Calu3 (cell line): ENCODE measurements around the gene DDX54. TPM values are rescaled to one million over a fixed set of nuclear protein-coding genes. Genes with fewer than 3 reads are reported as not detected.
A peak's percentile ranks its signal among the peaks of the same experiment; 100 is the strongest.

Source experiments
- BruUV-seq: library from RNA; stranded (reverse); fragments of 400-500 nt; replicated peaks from 2 replicates; lab custom pipeline; 2021; lab: Mats Ljungman, UMichigan
- CTCF ChIA-PET: fragments of 300-600 bp; sonication (Branson Sonifier 250); formaldehyde crosslinking; loops from one replicate; lab custom pipeline; 2022; ENCODE audit warnings: antibody characterized with exemption; lab: Charles Lee
- DNase-seq: peaks from one replicate; pipeline ENCODE4 v3.0.0; 2022
- H3K27ac Mint-ChIP-seq: one replicate; pipeline ENCODE4 v1.8.0; 2022; ENCODE audit warnings: mixed read lengths; ENCODE audit not compliant: unreplicated experiment
- H3K27me3 Mint-ChIP-seq: one replicate; pipeline ENCODE4 v1.8.0; 2022; ENCODE audit warnings: mixed read lengths; ENCODE audit not compliant: unreplicated experiment
- H3K36me3 Mint-ChIP-seq: one replicate; pipeline ENCODE4 v1.8.0; 2022; ENCODE audit warnings: mild to moderate bottlenecking, moderate library complexity, mixed read lengths; ENCODE audit not compliant: insufficient read depth, unreplicated experiment
- H3K4me1 Mint-ChIP-seq: one replicate; pipeline ENCODE4 v1.8.0; 2022; ENCODE audit warnings: mild to moderate bottlenecking, low read depth, mixed read lengths; ENCODE audit not compliant: unreplicated experiment
- H3K4me3 Mint-ChIP-seq: one replicate; pipeline ENCODE4 v1.8.0; 2022; ENCODE audit warnings: mild to moderate bottlenecking, low read depth, moderate library complexity, mixed read lengths; ENCODE audit not compliant: unreplicated experiment
- H3K9me3 Mint-ChIP-seq: one replicate; pipeline ENCODE4 v1.8.0; 2022; ENCODE audit warnings: low read depth, mixed read lengths; ENCODE audit not compliant: unreplicated experiment
- intact Hi-C: fragments of 100-400 bp; cut with micrococcal nuclease; formaldehyde crosslinking; loops from one replicate; pipeline ENCODE4 v1.10.0; 2022; ENCODE audit not compliant: unreplicated experiment
- total RNA-seq: library from RNA; stranded (reverse); gene quantifications from 2 replicates; pipeline ENCODE4 v1.2.3, GENCODE V29; 2022
- TF ChIP-seq, protein P1 (sequence below): fragments of 200-600 bp; IDR thresholded peaks from one replicate; pipeline ENCODE4 v1.8.0; 2022; ENCODE audit warnings: antibody characterized with exemption; ENCODE audit not compliant: unreplicated experiment

Gene DDX54
- total RNA-seq, 1 experiment from 2014 or later: 104 TPM

GRCh38 chr12:113151655-113152054, 33.6 kb downstream of the DDX54 start:
- Mint-ChIP-seq H3K36me3 (peaks cover 35% of the 10 kb centered on the region), H3K4me1 (peaks cover 30% of the 10 kb centered on the region), H3K27me3 (no peaks in the 10 kb centered on the region), H3K27ac (no peak overlapping the region), H3K4me3 (peak overlapping the region; percentile 98), H3K9me3 (no peaks in the 10 kb centered on the region)
- intact Hi-C loops: loop anchor here (2.0 to 5.0 kb wide), 2 partner anchors 17 to 159 kb away; partner anchors contain the start of gene RASAL1
- CTCF ChIA-PET: interaction anchor here (1.8 to 5.9 kb wide), 2 partner anchors 15 to 23 kb away, joined by 8 to 108 read pairs; partner anchors contain the start of gene RASAL1
- DNase-seq: no peak
- no TSS peak for BruUV-seq
- TF ChIP-seq, protein P1, sequence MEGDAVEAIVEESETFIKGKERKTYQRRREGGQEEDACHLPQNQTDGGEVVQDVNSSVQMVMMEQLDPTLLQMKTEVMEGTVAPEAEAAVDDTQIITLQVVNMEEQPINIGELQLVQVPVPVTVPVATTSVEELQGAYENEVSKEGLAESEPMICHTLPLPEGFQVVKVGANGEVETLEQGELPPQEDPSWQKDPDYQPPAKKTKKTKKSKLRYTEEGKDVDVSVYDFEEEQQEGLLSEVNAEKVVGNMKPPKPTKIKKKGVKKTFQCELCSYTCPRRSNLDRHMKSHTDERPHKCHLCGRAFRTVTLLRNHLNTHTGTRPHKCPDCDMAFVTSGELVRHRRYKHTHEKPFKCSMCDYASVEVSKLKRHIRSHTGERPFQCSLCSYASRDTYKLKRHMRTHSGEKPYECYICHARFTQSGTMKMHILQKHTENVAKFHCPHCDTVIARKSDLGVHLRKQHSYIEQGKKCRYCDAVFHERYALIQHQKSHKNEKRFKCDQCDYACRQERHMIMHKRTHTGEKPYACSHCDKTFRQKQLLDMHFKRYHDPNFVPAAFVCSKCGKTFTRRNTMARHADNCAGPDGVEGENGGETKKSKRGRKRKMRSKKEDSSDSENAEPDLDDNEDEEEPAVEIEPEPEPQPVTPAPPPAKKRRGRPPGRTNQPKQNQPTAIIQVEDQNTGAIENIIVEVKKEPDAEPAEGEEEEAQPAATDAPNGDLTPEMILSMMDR: no peak

- peaks cover 32% of the 10 kb centered on the region for H3K36me3 Mint-ChIP-seq
- intact Hi-C loops: loop anchor here (5.0 kb wide), 1 partner anchor 157 kb away; no protein-coding TSS in a partner anchor
- H3K4me3 Mint-ChIP-seq: peak within 1 kb of the TSS; percentile 31
- TF ChIP-seq, protein P1: peak; percentile 34
- H3K27ac Mint-ChIP-seq: peak within 1 kb of the TSS; percentile 76
- DNase-seq: peak; percentile 96
- TSS peak; percentile 23 for BruUV-seq
- H3K9me3 Mint-ChIP-seq: no peaks in the 10 kb centered on the region
- H3K27me3 Mint-ChIP-seq: no peaks in the 10 kb centered on the region
- CTCF ChIA-PET: interaction anchor here (0.8 to 5.9 kb wide), 3 partner anchors 13 to 156 kb away, joined by 4 to 108 read pairs (median 5); partner anchors contain the start of gene RASAL1
- H3K4me1 Mint-ChIP-seq: peaks cover 43% of the 10 kb centered on the region
These were observed 35.7 kb downstream of the DDX54 start, which contains the start of gene CFAP73 for GRCh38 chr12:113149361-113150150. CFAP73 (plus strand) TSS chr12:113149724; CDS start chr12:113149858, 134 bp downstream.

- no peak overlapping the region for H3K27ac Mint-ChIP-seq
- H3K4me3 Mint-ChIP-seq: no peak overlapping the region
- BruUV-seq: no TSS peak
- intact Hi-C loops: no loop called here
- H3K9me3 Mint-ChIP-seq: no peaks in the 10 kb centered on the region
- H3K36me3 Mint-ChIP-seq: peaks cover 26% of the 10 kb centered on the region
- CTCF ChIA-PET: no interaction called here
- no peaks in the 10 kb centered on the region for H3K27me3 Mint-ChIP-seq
- H3K4me1 Mint-ChIP-seq: peaks cover 44% of the 10 kb centered on the region
- TF ChIP-seq, protein P1: no peak
- DNase-seq: no peak
These were observed 38.3 kb downstream of the DDX54 start for GRCh38 chr12:113146999-113147398.

- H3K9me3 Mint-ChIP-seq: no peaks in the 10 kb centered on the region
- peak overlapping the region; percentile 17 for H3K27ac Mint-ChIP-seq
- TF ChIP-seq, protein P1: no peak
- no peak overlapping the region for H3K4me3 Mint-ChIP-seq
- CTCF ChIA-PET: interaction anchor here (0.6 to 0.7 kb wide), 3 partner anchors 76 to 1429 kb away, joined by 4 to 5 read pairs (median 5); no protein-coding TSS in a partner anchor
- H3K4me1 Mint-ChIP-seq: peaks cover 43% of the 10 kb centered on the region
- intact Hi-C loops: no loop called here
- no TSS peak for BruUV-seq
- H3K36me3 Mint-ChIP-seq: peaks cover 24% of the 10 kb centered on the region
- no peaks in the 10 kb centered on the region for H3K27me3 Mint-ChIP-seq
- DNase-seq: no peak
These were observed 39.3 kb downstream of the DDX54 start for GRCh38 chr12:113145720-113146551.
